Cardiac septum (tissue), 1 donor: ENCODE results near the gene TLNRD1. TPM values are rescaled to one million over a fixed set of nuclear protein-coding genes. Genes with fewer than 3 reads are reported as not detected.

Source experiments
- DNase-seq: peaks from one replicate; pipeline ENCODE4 v3.0.0-alpha.2; 2020; ENCODE audit warnings: low spot score
- intact Hi-C: fragments of 100-400 bp; cut with DNase I; formaldehyde crosslinking; loops from one replicate; pipeline ENCODE4 v1.14.0; 2022
- total RNA-seq: library from RNA; stranded (reverse); fragmentation: NEBNext Ultra II Directional; extraction: Animal tissue kit (Norgen Biotek cat#: 25700); gene quantifications from one replicate; pipeline ENCODE4 v1.2.1, GENCODE V29; 2021
- donor health status: DM: no; HTN: no; CAD: no.

TLNRD1 gene
- total RNA-seq, 1 donor from 2014 or later: 7.3 TPM

DNA sequence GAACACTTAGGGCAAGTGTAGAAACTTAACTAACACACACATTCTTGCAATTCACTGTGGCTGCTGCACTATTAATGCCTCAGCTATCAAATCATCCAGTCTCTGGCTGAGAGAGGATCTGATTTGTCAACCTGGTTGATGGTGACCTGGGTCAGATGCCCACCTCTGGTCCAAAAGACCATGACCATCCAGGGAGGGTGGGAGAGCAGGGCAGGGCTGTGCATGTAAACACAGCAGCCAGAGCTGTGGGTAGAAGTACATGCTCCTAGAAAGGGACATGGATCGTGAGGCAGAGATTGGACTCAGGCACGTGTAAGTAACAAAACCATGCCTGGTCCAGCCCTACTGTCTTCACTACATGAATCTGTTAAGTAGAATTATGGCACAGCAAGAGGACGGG lies 28.4 kb upstream of the TLNRD1 start:
- no peak for DNase-seq
- intact Hi-C loops: loop anchor here (10.0 kb wide), 1 partner anchor 293 kb away; no protein-coding TSS in a partner anchor

DNA sequence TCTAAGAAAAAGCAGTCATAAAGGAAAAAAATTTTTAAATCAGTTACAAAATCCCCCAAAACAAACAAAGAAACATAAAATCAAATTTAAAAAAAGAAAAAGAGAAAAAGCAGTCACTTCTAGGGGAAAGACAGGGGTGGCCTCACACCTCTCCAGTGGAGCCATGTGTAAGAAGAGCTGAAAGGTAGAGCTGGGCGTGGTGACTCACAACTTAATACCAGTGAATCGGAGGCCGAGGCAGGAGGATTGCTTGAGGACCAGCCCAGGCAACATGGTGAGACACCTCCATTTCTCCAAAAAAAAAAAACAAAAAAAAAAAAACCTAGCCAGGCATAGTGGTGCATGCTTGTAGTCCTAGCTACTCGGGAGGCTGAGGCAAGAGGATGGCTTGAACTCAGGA lies 25.8 kb upstream of the TLNRD1 start:
- no peak for DNase-seq
- intact Hi-C loops: loop anchor here (10.0 kb wide), 1 partner anchor 290 kb away; no protein-coding TSS in a partner anchor

DNA sequence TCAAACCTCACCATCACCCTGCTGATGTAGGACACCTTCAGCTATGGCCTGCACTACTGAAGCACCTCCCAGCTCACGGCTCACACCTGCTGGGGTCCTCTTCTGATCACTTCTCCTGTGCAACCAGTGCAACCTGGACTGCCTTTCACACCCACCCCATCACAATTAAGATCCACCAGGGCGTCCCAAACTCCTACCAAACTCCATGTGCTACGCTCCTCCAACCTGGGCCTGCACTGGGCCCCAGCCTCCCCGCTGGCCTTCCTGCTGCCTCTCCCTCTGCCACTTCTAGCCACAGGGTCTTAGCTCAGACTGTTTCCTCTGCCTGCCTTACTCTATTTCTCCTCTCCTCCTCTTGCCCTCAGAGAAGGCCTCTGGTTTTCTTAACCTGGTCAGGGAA lies 23.9 kb upstream of the TLNRD1 start:
- intact Hi-C loops: loop anchor here (10.0 kb wide), 1 partner anchor 288 kb away; no protein-coding TSS in a partner anchor

DNA sequence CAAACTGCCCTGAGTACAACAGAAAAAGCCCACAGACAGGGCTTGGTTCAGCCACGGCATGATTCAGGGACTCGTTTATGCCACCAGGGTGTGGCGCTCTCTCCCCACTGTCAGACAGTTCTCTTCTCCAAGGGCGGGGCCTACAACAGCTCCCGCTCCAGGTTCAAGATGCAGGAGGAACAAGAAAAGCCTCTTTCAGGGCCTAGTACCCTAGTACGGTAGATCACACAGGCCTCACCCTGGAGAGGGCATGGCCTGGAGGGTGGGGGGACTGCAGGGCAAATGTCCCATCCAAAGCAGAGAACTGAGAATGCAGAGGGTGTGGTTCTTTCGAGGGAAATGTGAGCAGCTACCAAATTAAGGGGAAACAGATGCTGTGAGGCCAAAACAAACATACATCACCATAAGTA lies 23.1 kb upstream of the TLNRD1 start:
- DNase-seq: no peak
- intact Hi-C loops: loop anchor here (10.0 kb wide), 1 partner anchor 287 kb away; no protein-coding TSS in a partner anchor

More for the DNA sequence above, 23.9 kb upstream of the TLNRD1 start:
- DNase-seq: no peak

GRCh38 chr15:80978685-80979329 lies 21.9 kb upstream of the TLNRD1 start:
- DNase-seq: no peak
- intact Hi-C loops: loop anchor here (10.0 kb wide), 1 partner anchor 286 kb away; no protein-coding TSS in a partner anchor

- no peak for DNase-seq
- intact Hi-C loops: loop anchor here (10.0 kb wide), 1 partner anchor 285 kb away; no protein-coding TSS in a partner anchor
Observed at GRCh38 chr15:80979538-80980200, 21.1 kb upstream of the TLNRD1 start.

DNA sequence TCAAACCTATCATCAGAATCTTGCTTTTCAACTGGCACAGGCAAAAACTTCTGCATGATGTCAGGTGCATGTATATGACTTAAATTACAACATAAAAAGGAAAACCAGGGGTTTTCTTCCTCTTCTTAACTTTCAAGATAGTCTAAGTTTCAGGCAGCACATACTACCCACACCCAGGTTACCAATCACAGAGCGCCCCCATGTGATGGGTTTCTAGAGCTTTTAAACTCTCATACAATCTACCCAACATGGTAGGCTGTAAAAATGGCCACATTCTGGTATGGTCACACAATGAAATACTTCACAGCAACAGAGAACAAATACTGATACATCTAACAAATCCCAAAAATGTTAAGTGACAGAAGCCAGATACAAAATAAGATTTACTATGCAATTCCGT lies 18.5 kb upstream of the TLNRD1 start:
- intact Hi-C loops: no loop called here
- DNase-seq: no peak

DNA sequence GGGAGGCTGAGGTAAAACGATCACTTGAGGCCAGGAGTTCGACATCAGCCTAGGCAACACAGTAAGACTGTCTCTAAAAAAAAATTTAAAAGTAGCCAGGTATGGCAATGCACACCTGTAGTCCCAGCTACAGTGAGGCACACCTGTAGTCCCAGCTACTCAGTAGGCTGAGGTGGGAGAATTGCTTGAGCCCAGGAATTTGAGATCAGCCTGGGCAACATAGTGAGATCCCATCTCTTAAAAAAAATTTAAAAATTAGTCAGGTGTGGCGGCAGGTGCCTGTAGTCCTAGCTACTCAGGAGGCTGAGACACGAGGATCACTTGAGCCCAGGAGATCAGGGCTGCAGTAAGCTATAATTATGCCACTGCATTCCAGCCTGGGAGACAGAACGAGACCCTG lies 17.9 kb upstream of the TLNRD1 start:
- DNase-seq: no peak
- intact Hi-C loops: no loop called here

GRCh38 chr15:80984856-80985255 lies 15.9 kb upstream of the TLNRD1 start:
- DNase-seq: no peak
- intact Hi-C loops: no loop called here

DNA sequence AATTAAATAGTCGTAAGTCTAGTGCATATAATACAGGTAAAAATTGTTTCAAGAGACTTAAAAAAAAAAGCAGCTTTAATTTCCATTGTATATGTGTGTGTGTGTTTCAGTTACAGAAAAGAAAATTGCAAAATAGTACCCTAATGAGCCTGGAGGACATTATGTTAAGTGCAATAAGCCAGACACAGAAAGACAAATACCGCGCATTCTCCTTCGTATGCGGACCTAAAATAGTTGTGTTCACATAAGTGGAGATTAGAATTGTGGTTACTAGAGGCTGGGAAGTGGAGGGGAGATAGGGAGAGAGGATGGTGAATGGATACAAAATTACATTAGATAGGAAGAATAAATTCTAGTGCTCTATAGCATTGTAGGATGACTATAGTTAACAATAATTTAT lies 14.7 kb upstream of the TLNRD1 start:
- no peak for DNase-seq
- intact Hi-C loops: no loop called here

- DNase-seq: no peak
- intact Hi-C loops: no loop called here
Observed at GRCh38 chr15:80986487-80986886, 14.2 kb upstream of the TLNRD1 start.

GRCh38 chr15:80988148-80988796 lies 12.5 kb upstream of the TLNRD1 start:
- DNase-seq: no peak
- intact Hi-C loops: no loop called here

DNA sequence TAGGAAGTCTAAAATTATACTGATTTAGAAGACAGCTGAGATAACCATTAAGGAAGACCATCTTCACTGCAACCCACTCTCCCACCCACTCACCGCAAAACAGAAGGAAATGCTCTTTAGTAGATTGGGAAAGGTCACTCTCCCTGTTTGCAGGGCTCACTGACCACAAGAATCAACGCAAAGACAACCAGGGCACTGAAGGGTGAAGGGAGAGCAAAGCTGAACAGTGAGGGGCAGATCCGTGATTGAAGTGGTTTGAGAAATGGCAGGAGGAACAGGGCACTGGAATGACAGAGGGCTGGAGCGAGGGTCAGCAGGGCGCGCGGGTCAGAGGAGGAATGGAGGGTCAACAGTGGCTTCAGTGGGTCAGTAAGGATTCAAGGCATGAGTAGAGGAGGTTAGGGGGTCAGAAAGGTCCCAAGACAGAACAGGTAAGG lies 11.6 kb upstream of the TLNRD1 start:
- no peak for DNase-seq
- intact Hi-C loops: no loop called here

DNA sequence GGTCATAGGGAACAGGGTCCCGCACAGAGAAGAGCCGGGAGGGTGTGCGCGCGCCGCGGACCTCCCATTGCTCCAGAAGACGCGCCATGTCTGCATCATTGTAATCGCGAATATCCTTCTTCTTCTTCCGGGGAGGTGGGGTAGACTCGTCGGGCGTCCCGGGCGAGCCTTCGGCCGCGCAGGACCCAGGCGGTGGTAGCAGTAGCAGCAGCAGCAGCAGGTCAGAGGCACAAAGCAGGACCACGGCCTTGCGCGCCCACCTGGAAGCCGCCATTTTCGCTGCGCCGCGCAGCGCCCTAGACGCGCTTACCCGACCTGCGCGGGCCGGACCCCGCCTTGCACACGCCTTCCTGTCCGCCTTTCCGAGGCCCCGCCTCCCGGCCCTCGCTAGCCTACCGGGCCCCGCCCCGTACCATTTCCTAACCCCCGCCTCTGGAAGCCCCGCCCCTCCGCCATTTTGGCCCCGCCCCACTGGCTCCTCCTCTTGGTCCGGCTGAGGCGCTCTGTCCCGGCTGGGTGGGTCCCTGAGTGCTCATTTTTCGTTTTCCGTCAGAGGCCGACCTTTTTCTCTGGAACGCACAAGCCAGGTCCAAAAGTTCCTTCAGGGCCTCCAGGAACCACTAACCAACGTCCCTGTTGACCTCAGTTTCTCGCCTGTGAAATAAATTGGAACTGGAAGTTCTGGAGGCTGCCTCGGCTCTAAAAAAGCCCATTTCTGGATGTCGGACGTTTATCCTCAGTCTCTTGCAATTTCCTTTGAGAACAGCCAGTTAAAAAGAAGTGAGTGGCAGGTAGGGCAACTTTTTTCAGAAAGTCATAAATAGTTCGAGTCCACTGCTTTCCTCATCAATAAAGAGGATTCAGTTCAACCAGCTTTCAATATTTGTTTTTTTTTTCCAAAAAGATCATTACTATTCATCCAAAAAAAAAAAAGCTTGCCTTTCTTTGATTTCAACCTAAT lies 10.9 kb upstream of the TLNRD1 start, which contains the start of gene MESD:
TSS of gene MESD (minus strand) at position 302 of the 961 bp plus-strand sequence. CDS start at position 274, 28 bp downstream.
- intact Hi-C loops: no loop called here
- peak; percentile 99 for DNase-seq

DNA sequence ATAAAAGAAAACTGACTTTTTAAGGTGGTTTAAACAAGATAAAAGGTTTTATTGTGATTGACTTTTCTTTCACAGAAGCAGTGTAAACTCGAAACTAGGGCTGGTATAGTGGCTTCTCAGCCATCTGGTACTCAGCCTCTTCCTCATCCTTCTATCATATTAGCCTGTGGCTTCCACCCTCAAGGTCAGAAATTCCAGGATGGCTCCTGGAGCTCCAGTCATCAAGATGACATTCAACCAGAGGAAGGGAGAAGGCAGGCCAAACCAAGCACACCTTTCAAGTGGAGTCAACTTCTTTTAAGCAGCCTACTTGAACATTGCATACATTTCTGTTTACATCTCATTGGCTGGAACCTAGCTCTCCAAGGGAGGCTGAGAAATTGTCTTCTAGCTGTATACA lies 9.8 kb upstream of the TLNRD1 start:
- intact Hi-C loops: no loop called here
- DNase-seq: no peak

DNA sequence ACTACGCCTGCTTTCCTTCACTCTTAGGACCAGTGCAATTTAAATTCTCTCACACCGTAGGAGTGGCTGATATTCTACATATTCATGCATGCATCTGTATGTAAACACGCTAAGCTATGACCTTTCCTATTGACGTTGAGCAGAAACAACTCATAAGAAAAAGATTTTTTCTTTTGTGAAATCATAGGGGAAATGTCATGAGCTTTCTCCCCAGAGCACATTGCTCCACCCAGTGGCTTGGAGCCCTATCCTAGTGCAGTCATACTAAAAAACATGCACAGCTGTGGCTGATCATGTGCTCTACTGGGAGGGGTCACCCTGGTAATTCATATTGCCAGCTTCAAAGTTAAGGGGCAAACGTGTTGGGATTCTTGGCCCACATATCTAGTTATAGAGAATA lies 9.3 kb upstream of the TLNRD1 start:
- no peak for DNase-seq
- intact Hi-C loops: no loop called here

GRCh38 chr15:80992006-80992405 lies 8.7 kb upstream of the TLNRD1 start:
- no peak for DNase-seq
- intact Hi-C loops: no loop called here

DNA sequence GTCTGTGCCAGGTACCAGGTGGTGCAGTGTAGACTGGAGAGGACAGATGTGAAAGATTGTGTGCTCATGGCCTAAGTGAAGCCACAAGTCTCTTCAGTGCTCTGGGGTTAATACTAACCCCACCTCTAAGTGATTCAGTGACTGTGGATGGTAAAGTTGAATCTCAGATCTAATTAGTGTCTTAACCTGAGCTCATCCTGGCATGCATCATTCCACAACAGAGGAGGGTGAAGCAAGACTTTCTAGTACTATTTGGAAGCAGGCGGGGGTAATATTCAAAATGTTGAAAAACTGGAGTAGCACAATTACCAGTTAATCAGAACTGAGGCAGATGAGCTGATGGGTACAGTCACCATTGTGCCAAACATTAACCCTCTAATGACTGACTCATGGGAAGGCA lies 8.3 kb upstream of the TLNRD1 start:
- intact Hi-C loops: no loop called here
- DNase-seq: no peak

DNA sequence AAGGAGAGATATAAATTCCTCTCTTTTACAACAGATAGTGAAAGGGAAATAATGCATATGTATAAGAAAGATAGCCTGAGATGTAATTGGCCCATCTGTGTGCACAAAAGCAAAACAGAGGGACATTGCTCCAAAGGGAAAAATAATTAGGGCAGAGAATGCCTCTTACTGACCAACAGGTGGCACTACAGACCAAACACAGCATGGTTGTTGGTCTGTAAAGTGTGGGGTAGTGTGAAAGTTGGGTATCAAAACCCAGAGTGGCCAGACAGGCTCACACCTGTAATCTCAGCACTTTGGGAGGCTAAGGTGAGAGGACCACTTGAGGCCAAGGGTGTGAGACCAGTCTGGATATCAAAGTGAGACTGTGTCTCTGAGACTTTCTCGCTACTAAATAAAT lies 4.5 kb upstream of the TLNRD1 start:
- intact Hi-C loops: loop anchor here (5.0 kb wide), 1 partner anchor 271 kb away; no protein-coding TSS in a partner anchor
- DNase-seq: no peak
